H1 (cell line): ENCODE results near the gene UBAP2L. TPM values are rescaled to one million over a fixed set of nuclear protein-coding genes. Genes with fewer than 3 reads are reported as not detected.

Experiments used
- BACH1 ChIP-seq: IDR thresholded peaks from 2 replicates; pipeline ENCODE4 v1.6.1; 2012; ENCODE audit warnings: low read length, improper control_type of control experiment
- BCL11A ChIP-seq, 2 experiments: IDR thresholded peaks; one replicate each; pipeline ENCODE4 v1.6.1; 2011; ENCODE audit warnings: low read depth in 2 of 2, low read length in 2 of 2, mild to moderate bottlenecking in 2 of 2
- CHD2 ChIP-seq: IDR thresholded peaks from 2 replicates; pipeline ENCODE4 v1.6.1; 2012; ENCODE audit warnings: low read length, improper control_type of control experiment
- CTCF ChIP-seq, 3 experiments: IDR thresholded peaks; 1 replicate in 2 of 3; 2 replicates in 1 of 3; pipeline versions ENCODE4 v1.5.1 to v1.6.1; 2011; ENCODE audit warnings: low read length in 3 of 3, mild to moderate bottlenecking in 3 of 3, inconsistent platforms in 2 of 3, low read depth in 1 of 3, moderate library complexity in 1 of 3; ENCODE audit not compliant: insufficient read depth in 1 of 3; ENCODE audit errors: control extremely low read depth in 1 of 3
- KDM4A ChIP-seq: IDR thresholded peaks from one replicate; pipeline ENCODE4 v1.7.1; 2012; ENCODE audit warnings: low read depth, mild to moderate bottlenecking, moderate library complexity, low read length, inconsistent platforms; ENCODE audit not compliant: severe bottlenecking
- MAX ChIP-seq: IDR thresholded peaks from 2 replicates; pipeline ENCODE4 v1.6.1; 2012; ENCODE audit warnings: inconsistent platforms
- NANOG ChIP-seq: IDR thresholded peaks from 2 replicates; pipeline ENCODE4 v1.6.1; 2011; ENCODE audit warnings: low read length, low read depth, mild to moderate bottlenecking, inconsistent platforms; ENCODE audit not compliant: insufficient read depth, poor library complexity, severe bottlenecking
- SAP30 ChIP-seq: fragments of 300-600 bp; sonication (generic); IDR thresholded peaks from 2 replicates; pipeline ENCODE4 v1.7.1; 2012; ENCODE audit warnings: low read length, moderate library complexity, mild to moderate bottlenecking, inconsistent platforms; ENCODE audit not compliant: insufficient read depth, insufficient replicate concordance
- SP2 ChIP-seq: IDR thresholded peaks from 2 replicates; pipeline ENCODE4 v1.6.1; 2012; ENCODE audit warnings: mild to moderate bottlenecking, low read length, inconsistent platforms
- polyA plus RNA-seq, 7 experiments: library from polyadenylated mRNA; depleted of rRNA in 3 of 7; stranded (reverse) in 5 of 7; unstranded in 2 of 7; fragments of >200 nt in 5 of 7; fragments of 200-250 nt in 2 of 7; gene quantifications; 1 replicate in 5 of 7; 2 replicates in 1 of 7; 4 replicates in 1 of 7; pipeline versions ENCODE4 v1.2.1 to v1.2.3, GENCODE V29; 2011 to 2013; ENCODE audit warnings: missing spikeins in 2 of 7, mixed read lengths in 2 of 7
- total RNA-seq: library from RNA; stranded (reverse); fragmentation: NEBNext Ultra II Directional; extraction: Animal tissue kit (Norgen Biotek cat#: 25700); gene quantifications from 2 replicates; pipeline ENCODE4 v1.2.1, GENCODE V29; 2021

Gene UBAP2L
- total and polyA plus RNA-seq, 2 of the 8 experiments (the other 6 are each of a cell fraction or from before 2014, with no cell fraction given), result 254 to 349 TPM

- TF ChIP-seq CTCF (IDR thresholded peaks at IDR 0.05; ENCODE audit: control extremely low read depth in 1 of 3, insufficient read depth in 1 of 3, low read depth in 1 of 3, low read length in 3 of 3), result no peak
- TF ChIP-seq NANOG, result no peak
- no peak for TF ChIP-seq MAX
- TF ChIP-seq CHD2, result no peak
- TF ChIP-seq SP2, result no peak
- no peak for TF ChIP-seq BCL11A (IDR thresholded peaks at IDR 0.05; ENCODE audit: low read depth in 2 of 2, low read length in 2 of 2)
- TF ChIP-seq BACH1, result no peak
- TF ChIP-seq SAP30, result no peak
- no peak for TF ChIP-seq KDM4A
Measured at GRCh38 chr1:154212083-154212482, 8.7 kb upstream of the UBAP2L start (continued).
